Colonic mucosa (tissue), 4 donors: ENCODE data around the gene APOBEC2. TPM values are rescaled to one million over a fixed set of nuclear protein-coding genes. Genes with fewer than 3 reads are reported as not detected.

Source experiments
- DNase-seq: peaks from one replicate; pipeline ENCODE4 v3.0.0-alpha.2; 2020
- H3K27ac ChIP-seq: fragments of 200-600 bp; one replicate; pipeline ENCODE4 v1.8.0; 2021
- H3K27me3 ChIP-seq: fragments of 200-600 bp; one replicate; pipeline ENCODE4 v1.8.0; 2021
- H3K36me3 ChIP-seq: fragments of 200-600 bp; one replicate; pipeline ENCODE4 v1.8.0; 2021
- H3K4me1 ChIP-seq: fragments of 200-600 bp; one replicate; pipeline ENCODE4 v1.8.0; 2021; ENCODE audit warnings: mild to moderate bottlenecking
- H3K4me3 ChIP-seq: fragments of 200-600 bp; one replicate; pipeline ENCODE4 v1.8.0; 2021
- H3K9ac ChIP-seq, 2 donors: one replicate each; pipeline ENCODE4 v1.7.0; 2013; ENCODE audit warnings: control low read depth in 2 of 2, low read depth in 2 of 2, low read length in 2 of 2
- H3K9me3 ChIP-seq: fragments of 200-600 bp; one replicate; pipeline ENCODE4 v1.8.0; 2021
- CTCF ChIP-seq: fragments of 200-600 bp; IDR thresholded peaks from one replicate; pipeline ENCODE4 v1.8.0; 2022; ENCODE audit warnings: antibody characterized with exemption, mild to moderate bottlenecking
- intact Hi-C: fragments of 100-400 bp; cut with DNase I; formaldehyde crosslinking; loops from one replicate; pipeline ENCODE4 v1.14.1; 2022
- total RNA-seq, 2 donors: library from RNA; stranded (reverse); fragmentation: NEBNext Ultra II Directional in 1 of 2; extraction: Animal tissue kit (Norgen Biotek cat#: 25700) in 1 of 2; gene quantifications; one replicate each; pipeline ENCODE4 v1.2.1, GENCODE V29; 2021
- donor health status: healthy.
- donor health status: DM: no; HTN: no; CAD: no.
- donor health status: DM: no; HTN: no; CAD: no.

APOBEC2 gene
- total RNA-seq, 2 donors from 2014 or later = 0.22 TPM; not detected in 1

GRCh38 chr6:41079080-41079479 is 26.1 kb downstream of the APOBEC2 start:
- intact Hi-C loops = no loop called here
- no peak overlapping the region for H3K4me3 ChIP-seq
- no peak for DNase-seq
- no peak overlapping the region for H3K27ac ChIP-seq
- TF ChIP-seq CTCF = no peak
- H3K27me3 ChIP-seq = no peaks in the 10 kb centered on the region
- no peak overlapping the region for H3K9ac ChIP-seq
- H3K4me1 ChIP-seq = no peaks in the 10 kb centered on the region
- peaks cover 4% of the 10 kb centered on the region for H3K36me3 ChIP-seq
- H3K9me3 ChIP-seq = no peaks in the 10 kb centered on the region

DNA sequence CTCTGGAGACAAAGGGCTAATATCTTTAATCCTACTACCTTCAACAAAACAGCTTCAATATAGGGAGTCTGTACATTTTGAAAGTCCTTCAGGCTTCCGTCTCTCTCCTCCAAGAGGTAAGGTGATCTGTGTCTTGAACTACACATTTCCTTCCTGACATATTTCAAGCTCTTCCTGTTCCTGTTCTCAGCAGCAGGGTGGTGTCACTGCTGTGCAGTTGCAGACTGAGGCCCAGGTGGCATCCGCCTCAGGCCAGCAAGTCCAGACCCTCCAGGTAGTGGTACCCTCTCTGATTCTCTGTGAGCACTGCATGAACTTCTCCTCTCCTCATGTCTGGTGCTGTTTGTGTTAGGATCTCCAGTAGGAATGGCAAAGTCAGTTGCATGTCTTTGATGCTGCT is 27.6 kb downstream of the APOBEC2 start:
- Histone ChIP-seq H3K27me3 (no peaks in the 10 kb centered on the region), H3K9ac (no peak overlapping the region), H3K4me3 (no peak overlapping the region), H3K36me3 (peaks cover 4% of the 10 kb centered on the region), H3K9me3 (no peaks in the 10 kb centered on the region), H3K4me1 (no peaks in the 10 kb centered on the region), H3K27ac (no peak overlapping the region)
- no peak for DNase-seq
- intact Hi-C loops = no loop called here
- no peak for TF ChIP-seq CTCF

GRCh38 chr6:41083072-41083471 is 30.1 kb downstream of the APOBEC2 start:
- intact Hi-C loops = no loop called here
- Histone ChIP-seq H3K4me1 (no peaks in the 10 kb centered on the region), H3K27ac (no peak overlapping the region), H3K36me3 (peaks cover 4% of the 10 kb centered on the region), H3K27me3 (no peaks in the 10 kb centered on the region), H3K9me3 (no peaks in the 10 kb centered on the region), H3K9ac (no peak overlapping the region), H3K4me3 (no peak overlapping the region)
- DNase-seq = no peak
- TF ChIP-seq CTCF = no peak

GRCh38 chr6:41085182-41085581 is 32.2 kb downstream of the APOBEC2 start:
- Histone ChIP-seq H3K36me3 (peaks cover 4% of the 10 kb centered on the region), H3K27me3 (no peaks in the 10 kb centered on the region)
- no peak for TF ChIP-seq CTCF

DNA sequence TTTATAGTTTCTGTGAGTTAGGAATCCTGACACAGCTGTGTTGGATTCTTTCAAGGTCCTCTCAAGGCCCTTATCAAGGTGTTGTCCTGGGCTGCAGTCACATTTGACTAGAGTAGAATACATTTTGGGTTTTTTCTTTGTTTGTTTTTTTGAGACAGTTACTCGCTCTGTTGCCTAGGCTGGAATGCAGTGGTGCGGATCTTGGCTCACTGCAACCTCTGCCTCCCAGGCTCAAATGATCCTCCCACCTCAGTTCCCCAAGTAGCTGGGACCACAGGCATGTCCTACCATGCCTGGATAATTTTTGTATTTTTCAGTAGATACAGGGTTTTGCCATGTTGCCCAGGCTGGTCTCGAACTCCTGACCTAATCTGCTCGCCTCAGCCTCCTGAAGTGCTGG is 35.4 kb downstream of the APOBEC2 start:
- intact Hi-C loops = no loop called here
- Histone ChIP-seq H3K4me1 (no peaks in the 10 kb centered on the region), H3K9ac (no peak overlapping the region), H3K4me3 (no peak overlapping the region), H3K27ac (no peak overlapping the region), H3K36me3 (peaks cover 4% of the 10 kb centered on the region), H3K27me3 (no peaks in the 10 kb centered on the region), H3K9me3 (no peaks in the 10 kb centered on the region)
- DNase-seq = no peak
- no peak for TF ChIP-seq CTCF

More at GRCh38 chr6:41085182-41085581, 32.2 kb downstream of the APOBEC2 start:
- intact Hi-C loops = no loop called here
- H3K4me1 ChIP-seq = no peaks in the 10 kb centered on the region
- H3K27ac ChIP-seq = no peak overlapping the region
- H3K4me3 ChIP-seq = no peak overlapping the region
- DNase-seq = no peak
- no peak overlapping the region for H3K9ac ChIP-seq
- no peaks in the 10 kb centered on the region for H3K9me3 ChIP-seq
